Measurements from ENCODE around the gene CFAP43.

GRCh38 chr10:104273286-104273685 lies 41.1 kb upstream of the CFAP43 start:
- TF ChIP-seq POLR2AphosphoS5 (IDR thresholded peaks at IDR 0.05; ENCODE audit: borderline replicate concordance, low read depth, low read length) (no peak), EZH2 (IDR thresholded peaks at IDR 0.05) (no peak), FOXP2 (optimal IDR thresholded peaks at IDR 0.05; ENCODE audit: control extremely low read depth, extremely low read length, insufficient read depth) (no peak)
